Stimulated activated CD8-positive, alpha-beta memory T cell treated with anti-CD3 and anti-CD28 coated beads, Interleukin-2, amount 100 ng/mL, for 48 hours (primary cell): ENCODE results near the gene STRBP.
"Not testable (repeated sequence)": the region's sequence is repeated elsewhere in the genome, so short reads cannot be mapped to it uniquely, and the experiment has no call there.

Experiments used
- DNase-seq, 2 donors: peaks; one replicate each; pipeline ENCODE4 v3.0.0-alpha.2; 2020; ENCODE audit warnings: low read depth in 2 of 2

Gene STRBP

GRCh38 chr9:123268465-123269259, at the start of gene STRBP:
Gene STRBP, minus strand, starts transcription at chr9:123268586. Its CDS starts 84,452 bp downstream, at chr9:123184134.
- DNase-seq = peak; percentile 88 to 89

- DNase-seq = no peak
Measured at GRCh38 chr9:123316053-123316718, 47.8 kb upstream of the STRBP start.

- no peak for DNase-seq
Measured at GRCh38 chr9:123315635-123316034, 47.2 kb upstream of the STRBP start.

GRCh38 chr9:123314617-123315016, 46.2 kb upstream of the STRBP start:
- DNase-seq = no peak

- no peak for DNase-seq
Measured at GRCh38 chr9:123312306-123312877, 44.0 kb upstream of the STRBP start.

GRCh38 chr9:123311250-123311752, 42.9 kb upstream of the STRBP start:
- DNase-seq = no peak

- no peak for DNase-seq
Measured at GRCh38 chr9:123310551-123311249, 42.3 kb upstream of the STRBP start.

- DNase-seq = no peak
Measured at GRCh38 chr9:123309611-123310010, 41.2 kb upstream of the STRBP start.

GRCh38 chr9:123305879-123306278, 37.5 kb upstream of the STRBP start:
- no peak for DNase-seq

GRCh38 chr9:123304340-123304691, 35.9 kb upstream of the STRBP start:
- no peak for DNase-seq

- no peak for DNase-seq
Measured at GRCh38 chr9:123302348-123303214, 34.2 kb upstream of the STRBP start.

- not testable (repeated sequence) for DNase-seq
Measured at GRCh38 chr9:123301936-123302335, 33.5 kb upstream of the STRBP start.

GRCh38 chr9:123300554-123300953, 32.2 kb upstream of the STRBP start:
- DNase-seq = no peak

- DNase-seq = no peak
Measured at GRCh38 chr9:123299558-123300126, 31.3 kb upstream of the STRBP start.

GRCh38 chr9:123296174-123296573, 27.8 kb upstream of the STRBP start:
- no peak for DNase-seq

- DNase-seq = no peak
Measured at GRCh38 chr9:123291736-123292135, 23.4 kb upstream of the STRBP start.

- no peak for DNase-seq
Measured at GRCh38 chr9:123290764-123291163, 22.4 kb upstream of the STRBP start.

GRCh38 chr9:123287639-123288038, 19.3 kb upstream of the STRBP start:
- no peak for DNase-seq

GRCh38 chr9:123286324-123286723, 17.9 kb upstream of the STRBP start:
- DNase-seq = no peak

GRCh38 chr9:123284656-123285055, 16.3 kb upstream of the STRBP start:
- no peak for DNase-seq

GRCh38 chr9:123283455-123283854, 15.1 kb upstream of the STRBP start:
- DNase-seq = no peak
